H9 (cell line): ENCODE results near the gene LUZP2. TPM values are rescaled to one million over a fixed set of nuclear protein-coding genes. Genes with fewer than 3 reads are reported as not detected.

ENCODE experiments used
- DNase-seq: peaks from one replicate; pipeline ENCODE4 v3.0.0-alpha.2; 2017
- H2AFZ ChIP-seq: one replicate; pipeline ENCODE4 v1.6.1; 2013; ENCODE audit warnings: mild to moderate bottlenecking, low read length, control low read depth, moderate library complexity
- H2AK5ac ChIP-seq: 2 replicates; pipeline ENCODE4 v1.6.1; 2013; ENCODE audit warnings: low read length, control low read depth, mixed read lengths; ENCODE audit not compliant: insufficient read length
- H2BK120ac ChIP-seq: one replicate; pipeline ENCODE4 v1.6.1; 2013; ENCODE audit warnings: low read depth, mild to moderate bottlenecking, low read length, control low read depth, inconsistent platforms; ENCODE audit not compliant: poor library complexity, severe bottlenecking
- H2BK12ac ChIP-seq: 2 replicates; pipeline ENCODE4 v1.6.1; 2013; ENCODE audit warnings: low read length, control low read depth, mixed read lengths, low read depth; ENCODE audit not compliant: insufficient read length
- H2BK15ac ChIP-seq: 2 replicates; pipeline ENCODE4 v1.6.1; 2013; ENCODE audit warnings: low read depth, low read length, control low read depth
- H2BK20ac ChIP-seq: one replicate; pipeline ENCODE4 v1.6.1; 2013; ENCODE audit warnings: low read depth, mild to moderate bottlenecking, low read length, control low read depth, inconsistent platforms; ENCODE audit not compliant: poor library complexity, severe bottlenecking
- H2BK5ac ChIP-seq: 2 replicates; pipeline ENCODE4 v1.6.1; 2013; ENCODE audit warnings: low read length, control low read depth, mixed read lengths; ENCODE audit not compliant: insufficient read length
- H3K14ac ChIP-seq: 2 replicates; pipeline ENCODE4 v1.6.1; 2013; ENCODE audit warnings: low read length, control low read depth; ENCODE audit not compliant: insufficient read depth
- H3K18ac ChIP-seq: 2 replicates; pipeline ENCODE4 v1.6.1; 2013; ENCODE audit warnings: low read depth, mild to moderate bottlenecking, mixed read lengths, low read length, control low read depth; ENCODE audit not compliant: insufficient read length
- H3K23ac ChIP-seq: 2 replicates; pipeline ENCODE4 v1.6.1; 2013; ENCODE audit warnings: low read length, control low read depth, mixed read lengths, low read depth; ENCODE audit not compliant: insufficient read length
- H3K23me2 ChIP-seq: 2 replicates; pipeline ENCODE4 v1.6.1; 2013; ENCODE audit warnings: low read depth, mild to moderate bottlenecking, mixed read lengths, low read length, control low read depth; ENCODE audit not compliant: insufficient read length, poor library complexity, severe bottlenecking
- H3K27ac ChIP-seq: 2 replicates; pipeline ENCODE4 v1.5.1; 2013; ENCODE audit warnings: low read length, control low read depth, mixed read lengths, low read depth; ENCODE audit not compliant: insufficient read length
- H3K27me3 ChIP-seq: 2 replicates; pipeline ENCODE4 v1.6.1; 2013; ENCODE audit warnings: low read length, control low read depth, inconsistent platforms; ENCODE audit not compliant: insufficient read depth
- H3K4ac ChIP-seq: 2 replicates; pipeline ENCODE4 v1.6.1; 2013; ENCODE audit warnings: low read depth, mild to moderate bottlenecking, control low read depth, inconsistent platforms, low read length, moderate library complexity
- H3K4me1 ChIP-seq: 2 replicates; pipeline ENCODE4 v1.6.1; 2013; ENCODE audit warnings: low read length, control low read depth, inconsistent platforms; ENCODE audit not compliant: insufficient read depth
- H3K4me2 ChIP-seq: 2 replicates; pipeline ENCODE4 v1.6.1; 2013; ENCODE audit warnings: low read length, control low read depth, mixed read lengths; ENCODE audit not compliant: insufficient read length, insufficient read depth
- H3K56ac ChIP-seq: 2 replicates; pipeline ENCODE4 v1.6.1; 2013; ENCODE audit warnings: low read depth, mild to moderate bottlenecking, mixed read lengths, low read length, control low read depth; ENCODE audit not compliant: insufficient read length
- H3K79me1 ChIP-seq: 2 replicates; pipeline ENCODE4 v1.6.1; 2013; ENCODE audit warnings: low read depth, mild to moderate bottlenecking, moderate library complexity, low read length, control low read depth, inconsistent platforms; ENCODE audit not compliant: insufficient read depth, poor library complexity, severe bottlenecking
- H3K79me2 ChIP-seq: 2 replicates; pipeline ENCODE4 v1.6.1; 2013; ENCODE audit warnings: low read length, control low read depth, inconsistent platforms; ENCODE audit not compliant: insufficient read depth
- H3K9ac ChIP-seq: 2 replicates; pipeline ENCODE4 v1.6.1; 2013; ENCODE audit warnings: low read length, control low read depth, mixed read lengths; ENCODE audit not compliant: insufficient read length; ENCODE audit errors: extremely low read depth
- H3K9me3 ChIP-seq: one replicate; pipeline ENCODE4 v1.6.1; 2013; ENCODE audit warnings: low read depth, low read length, inconsistent platforms; ENCODE audit not compliant: control insufficient read depth
- H3T11ph ChIP-seq: one replicate; pipeline ENCODE4 v1.6.1; 2013; ENCODE audit warnings: mild to moderate bottlenecking, low read length, control low read depth, inconsistent platforms
- H4K20me1 ChIP-seq: one replicate; pipeline ENCODE4 v1.6.1; 2013; ENCODE audit not compliant: control insufficient read depth, insufficient read length, insufficient read depth
- H4K5ac ChIP-seq: 2 replicates; pipeline ENCODE4 v1.6.1; 2013; ENCODE audit warnings: low read depth, mild to moderate bottlenecking, mixed read lengths, low read length, control low read depth; ENCODE audit not compliant: insufficient read length
- H4K8ac ChIP-seq: replicated peaks from 2 replicates; pipeline ENCODE4 v1.6.1; 2013; ENCODE audit warnings: low read length, control low read depth, mixed read lengths, low read depth; ENCODE audit not compliant: insufficient read length
- H4K91ac ChIP-seq: 2 replicates; pipeline ENCODE4 v1.6.1; 2013; ENCODE audit warnings: low read depth, mild to moderate bottlenecking, moderate library complexity, mixed read lengths, low read length, control low read depth; ENCODE audit not compliant: insufficient read length
- H3K27ac Mint-ChIP-seq, 3 experiments: 2 replicates in 2 of 3; 3 replicates in 1 of 3; pipeline ENCODE4 v1.8.0; 2020 to 2021; ENCODE audit warnings: mixed read lengths in 3 of 3, mild to moderate bottlenecking in 1 of 3, moderate library complexity in 1 of 3
- H3K27me3 Mint-ChIP-seq: 2 replicates; pipeline ENCODE4 v1.8.0; 2021; ENCODE audit warnings: low read depth, mild to moderate bottlenecking, moderate library complexity, mixed read lengths
- H3K36me3 Mint-ChIP-seq, 3 experiments: 2 replicates in 2 of 3; 3 replicates in 1 of 3; pipeline ENCODE4 v1.8.0; 2020 to 2021; ENCODE audit warnings: low read depth in 3 of 3, mixed read lengths in 3 of 3; ENCODE audit not compliant: insufficient read depth in 1 of 3
- H3K4me1 Mint-ChIP-seq, 2 experiments: 2 replicates each; pipeline ENCODE4 v1.8.0; 2020; ENCODE audit warnings: mixed read lengths in 2 of 2
- H3K4me3 Mint-ChIP-seq, 2 experiments: 2 replicates in 1 of 2; 3 replicates in 1 of 2; pipeline ENCODE4 v1.8.0; 2020 to 2021; ENCODE audit warnings: mild to moderate bottlenecking in 2 of 2, mixed read lengths in 2 of 2, moderate library complexity in 1 of 2
- H3K9me3 Mint-ChIP-seq, 2 experiments: 2 replicates in 1 of 2; 3 replicates in 1 of 2; pipeline ENCODE4 v1.8.0; 2020; ENCODE audit warnings: mild to moderate bottlenecking in 2 of 2, mixed read lengths in 2 of 2, moderate library complexity in 1 of 2
- WGBS: extraction: QIAGEN DNeasy Blood & Tissue Kit; methylation state at CpG from one replicate; pipeline ENCODE4 v1.1.7; 2013; ENCODE audit warnings: missing lambda C conversion rate, low lambda C conversion rate, mixed read lengths; ENCODE audit not compliant: insufficient read length; ENCODE audit errors: extremely low coverage; 5-methylcytosine and 5-hydroxymethylcytosine counted together
- total RNA-seq: library from RNA; stranded (reverse); gene quantifications from 2 replicates; pipeline ENCODE4 v1.2.1, GENCODE V29; 2021
- TF ChIP-seq, protein P1 (sequence below): fragments of 200-600 bp; sonication (generic); conservative IDR thresholded peaks from 3 replicates; pipeline ENCODE4 v1.8.0; 2021; ENCODE audit warnings: antibody characterized with exemption, mild to moderate bottlenecking

The LUZP2 gene
- total RNA-seq, 1 experiment from 2014 or later, result 25.4 TPM

DNA sequence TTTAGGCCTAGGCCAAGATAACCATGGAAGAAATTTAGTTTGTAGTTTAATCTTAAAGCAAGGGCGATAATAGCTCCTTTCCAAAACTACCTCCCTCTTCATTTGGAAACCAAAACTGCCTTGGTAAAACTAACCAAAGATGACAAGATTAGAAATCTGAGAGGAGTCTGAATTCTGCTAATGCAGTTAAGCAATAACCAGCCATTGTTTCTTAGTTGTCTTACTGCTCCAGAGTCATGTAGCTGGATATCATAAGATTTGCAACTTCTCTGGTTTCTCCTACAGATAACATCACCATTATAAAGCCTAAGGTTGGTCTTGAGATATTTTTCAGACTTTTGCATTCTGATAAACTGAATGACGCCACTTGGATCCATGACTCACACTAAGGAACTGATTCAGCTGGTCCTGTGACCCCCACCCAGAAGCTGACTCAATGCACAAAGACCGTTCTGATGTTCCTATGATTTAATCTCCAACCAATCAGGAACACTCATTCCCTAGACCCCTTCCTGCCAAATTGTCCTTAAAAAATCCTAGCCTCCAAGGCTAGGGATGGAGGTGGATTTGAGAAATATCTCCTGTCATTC is 200.8 kb downstream of the LUZP2 start:
- Mint-ChIP-seq H3K4me3 (no peak overlapping the region), H3K9me3 (peaks cover 2 to 8% of the 10 kb centered on the region in 2 experiments), H3K27ac (peak overlapping the region in 1 of 3 experiments; percentile 68; a peak in 2 of 7 replicates), H3K4me1 (no peaks in the 10 kb centered on the region), H3K36me3 (peaks cover 0 to 16% (median 14%) of the 10 kb centered on the region in 3 experiments; a peak in 5 of 7 replicates), H3K27me3 (no peaks in the 10 kb centered on the region)
- Histone ChIP-seq H3K56ac (no peak overlapping the region), H3K4me1 (no peaks in the 10 kb centered on the region), H2BK15ac (no peak overlapping the region), H3K9ac (no peak overlapping the region), H3K79me1 (no peaks in the 10 kb centered on the region), H3K9me3 (no peaks in the 10 kb centered on the region), H2BK20ac (no peak overlapping the region), H2AK5ac (no peak overlapping the region), H3T11ph (no peak overlapping the region), H4K5ac (no peak overlapping the region), H2AFZ (no peak overlapping the region), H3K23ac (no peak overlapping the region), H2BK120ac (no peak overlapping the region), H3K79me2 (no peaks in the 10 kb centered on the region), H2BK5ac (no peak overlapping the region), H3K23me2 (no peaks in the 10 kb centered on the region), H3K4ac (no peak overlapping the region), H4K20me1 (no peaks in the 10 kb centered on the region), H4K8ac (no peak overlapping the region), H3K27ac (no peak overlapping the region), H3K18ac (no peak overlapping the region), H2BK12ac (no peak overlapping the region), H3K27me3 (no peaks in the 10 kb centered on the region), H4K91ac (no peak overlapping the region), H3K14ac (no peak overlapping the region), H3K4me2 (no peak overlapping the region)
- TF ChIP-seq, protein P1, sequence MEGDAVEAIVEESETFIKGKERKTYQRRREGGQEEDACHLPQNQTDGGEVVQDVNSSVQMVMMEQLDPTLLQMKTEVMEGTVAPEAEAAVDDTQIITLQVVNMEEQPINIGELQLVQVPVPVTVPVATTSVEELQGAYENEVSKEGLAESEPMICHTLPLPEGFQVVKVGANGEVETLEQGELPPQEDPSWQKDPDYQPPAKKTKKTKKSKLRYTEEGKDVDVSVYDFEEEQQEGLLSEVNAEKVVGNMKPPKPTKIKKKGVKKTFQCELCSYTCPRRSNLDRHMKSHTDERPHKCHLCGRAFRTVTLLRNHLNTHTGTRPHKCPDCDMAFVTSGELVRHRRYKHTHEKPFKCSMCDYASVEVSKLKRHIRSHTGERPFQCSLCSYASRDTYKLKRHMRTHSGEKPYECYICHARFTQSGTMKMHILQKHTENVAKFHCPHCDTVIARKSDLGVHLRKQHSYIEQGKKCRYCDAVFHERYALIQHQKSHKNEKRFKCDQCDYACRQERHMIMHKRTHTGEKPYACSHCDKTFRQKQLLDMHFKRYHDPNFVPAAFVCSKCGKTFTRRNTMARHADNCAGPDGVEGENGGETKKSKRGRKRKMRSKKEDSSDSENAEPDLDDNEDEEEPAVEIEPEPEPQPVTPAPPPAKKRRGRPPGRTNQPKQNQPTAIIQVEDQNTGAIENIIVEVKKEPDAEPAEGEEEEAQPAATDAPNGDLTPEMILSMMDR, result no peak
- WGBS, result no CpG with 5 or more reads among the region's 3 CpGs
- DNase-seq, result no peak
